ENCODE results near the gene AGAP1. TPM values are rescaled to one million over a fixed set of nuclear protein-coding genes. Genes with fewer than 3 reads are reported as not detected.
A peak's percentile ranks its signal among the peaks of the same experiment; 100 is the strongest.

AGAP1 gene
- 35.5 to 46.7 TPM (median 39.0 TPM) in 3 replicates for total RNA-seq
- long read RNA-seq, partial matches to known transcripts, result 6 of 22 reads
- long read RNA-seq, other reads (novel, unspliced or antisense), result 16 of 22 reads

DNA sequence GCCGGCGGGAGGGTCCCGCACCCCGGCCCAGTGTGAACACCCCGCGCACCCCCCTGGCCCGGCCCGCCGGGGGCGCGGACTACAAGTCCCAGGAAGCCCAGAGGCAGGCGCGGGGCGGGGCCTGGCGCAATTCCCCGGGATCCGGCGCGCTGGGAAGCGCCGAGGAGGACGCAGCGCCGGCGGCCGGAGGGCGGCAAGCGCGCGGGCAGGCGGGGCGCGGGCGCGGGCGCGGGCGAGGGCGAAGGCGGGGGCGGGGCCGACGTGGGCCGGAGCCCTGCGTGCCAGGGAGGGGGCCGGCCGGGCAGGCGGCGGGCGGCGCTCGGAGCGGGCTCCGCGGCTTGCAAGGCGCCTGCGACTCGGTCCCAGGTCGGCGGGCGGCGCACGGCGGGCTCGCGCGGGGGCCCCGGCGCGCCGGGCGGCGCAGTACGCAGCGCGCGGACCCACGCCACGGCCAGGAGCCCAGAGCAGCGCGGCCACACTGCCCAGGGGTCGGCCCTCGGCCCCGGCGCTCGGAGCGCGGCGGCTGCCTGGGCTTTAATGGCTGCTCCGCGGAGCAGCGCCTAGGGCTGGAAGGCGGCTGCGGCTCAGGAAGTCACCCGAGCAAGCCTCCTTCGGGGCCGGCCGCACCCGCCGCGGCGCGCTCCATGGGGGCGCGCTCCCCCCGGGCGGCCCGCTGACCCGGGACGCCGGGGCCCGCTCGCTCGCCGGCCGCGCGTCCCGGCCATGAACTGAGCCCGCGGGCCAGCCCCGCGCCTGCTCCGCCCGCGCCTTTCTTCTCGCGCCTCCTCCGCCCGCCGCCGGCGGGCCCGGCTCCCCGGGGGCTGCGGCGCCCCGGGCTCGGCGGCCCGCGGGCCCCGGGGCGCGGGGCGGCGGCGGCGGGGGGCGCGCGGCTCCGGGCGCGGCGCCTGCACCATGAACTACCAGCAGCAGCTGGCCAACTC lies at the start of gene AGAP1:
AGAP1 (plus strand) TSS at position 269 of the 941 bp plus-strand sequence.
- DNase-seq (ENCODE audit: low spot score), result no peak

DNA sequence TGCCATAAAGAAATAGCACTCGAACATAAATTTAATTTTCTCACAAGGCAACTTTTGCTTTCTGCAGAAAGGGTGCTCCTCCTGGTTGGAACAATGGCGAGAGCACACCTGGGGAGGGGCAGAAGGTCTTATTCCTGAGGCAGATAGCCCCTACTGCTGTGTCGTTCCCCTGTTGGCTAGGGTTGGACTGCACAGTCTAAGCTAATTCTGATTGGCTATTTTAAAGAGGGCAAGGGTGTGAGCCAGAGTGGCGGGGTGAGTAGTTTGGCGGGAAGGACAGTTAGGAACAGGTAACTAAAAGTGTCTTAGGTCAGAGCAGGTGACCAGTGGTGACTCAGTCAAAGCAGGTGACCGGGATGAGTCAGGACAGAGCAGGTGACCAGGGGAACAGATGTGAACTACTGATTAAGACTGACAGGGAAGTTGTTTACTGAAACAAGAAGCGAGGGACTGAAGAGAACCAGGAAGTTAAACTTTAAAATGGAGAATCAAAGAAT lies 49.7 kb upstream of the AGAP1 start:
- Mint-ChIP-seq H3K4me3 (ENCODE audit: unreplicated experiment) (no peak overlapping the region), H3K9me3 (ENCODE audit: low read depth) (no peaks in the 10 kb centered on the region), H3K27me3 (ENCODE audit: low read depth) (peaks cover 11% of the 10 kb centered on the region), H3K36me3 (ENCODE audit: low read depth) (peaks cover 4% of the 10 kb centered on the region), H3K4me1 (ENCODE audit: low read depth) (no peaks in the 10 kb centered on the region), H3K27ac (ENCODE audit: unreplicated experiment) (no peak overlapping the region)
- TF ChIP-seq, protein P1, sequence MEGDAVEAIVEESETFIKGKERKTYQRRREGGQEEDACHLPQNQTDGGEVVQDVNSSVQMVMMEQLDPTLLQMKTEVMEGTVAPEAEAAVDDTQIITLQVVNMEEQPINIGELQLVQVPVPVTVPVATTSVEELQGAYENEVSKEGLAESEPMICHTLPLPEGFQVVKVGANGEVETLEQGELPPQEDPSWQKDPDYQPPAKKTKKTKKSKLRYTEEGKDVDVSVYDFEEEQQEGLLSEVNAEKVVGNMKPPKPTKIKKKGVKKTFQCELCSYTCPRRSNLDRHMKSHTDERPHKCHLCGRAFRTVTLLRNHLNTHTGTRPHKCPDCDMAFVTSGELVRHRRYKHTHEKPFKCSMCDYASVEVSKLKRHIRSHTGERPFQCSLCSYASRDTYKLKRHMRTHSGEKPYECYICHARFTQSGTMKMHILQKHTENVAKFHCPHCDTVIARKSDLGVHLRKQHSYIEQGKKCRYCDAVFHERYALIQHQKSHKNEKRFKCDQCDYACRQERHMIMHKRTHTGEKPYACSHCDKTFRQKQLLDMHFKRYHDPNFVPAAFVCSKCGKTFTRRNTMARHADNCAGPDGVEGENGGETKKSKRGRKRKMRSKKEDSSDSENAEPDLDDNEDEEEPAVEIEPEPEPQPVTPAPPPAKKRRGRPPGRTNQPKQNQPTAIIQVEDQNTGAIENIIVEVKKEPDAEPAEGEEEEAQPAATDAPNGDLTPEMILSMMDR (IDR thresholded peaks at IDR 0.05), result no peak
- no peak for DNase-seq (ENCODE audit: low spot score)

More for the DNA sequence above, at the start of gene AGAP1:
- TF ChIP-seq, protein P1 (IDR thresholded peaks at IDR 0.05), result no peak
- Mint-ChIP-seq H3K9me3 (ENCODE audit: low read depth) (peaks cover 13% of the 10 kb centered on the region), H3K4me3 (ENCODE audit: unreplicated experiment) (peak within 1 kb of the TSS; percentile 84), H3K4me1 (ENCODE audit: low read depth) (peaks cover 31% of the 10 kb centered on the region), H3K27me3 (ENCODE audit: low read depth) (peaks cover 2% of the 10 kb centered on the region), H3K27ac (ENCODE audit: unreplicated experiment) (peak within 1 kb of the TSS; percentile 79), H3K36me3 (ENCODE audit: low read depth) (peaks cover 3% of the 10 kb centered on the region)

DNA sequence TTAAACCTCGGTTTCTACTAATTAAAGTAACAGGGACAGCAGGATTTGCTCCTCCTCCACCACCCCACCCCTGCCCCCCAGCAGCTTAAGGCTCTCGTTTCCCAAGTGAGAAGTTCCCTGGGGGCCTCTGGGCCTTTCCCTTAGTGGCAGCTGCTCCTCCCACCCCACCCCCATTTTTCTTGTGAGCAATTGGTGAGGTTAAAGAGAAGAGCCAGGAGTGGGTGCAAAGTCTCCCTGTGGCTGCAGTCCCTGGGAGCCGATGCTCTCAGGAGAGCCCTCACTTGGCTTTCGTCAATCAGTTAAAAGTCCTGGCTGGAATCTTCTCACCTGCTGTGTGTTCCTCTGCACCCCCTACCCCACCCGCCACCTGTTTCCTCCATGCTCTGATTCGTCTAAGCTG lies 48.7 kb upstream of the AGAP1 start:
- H3K27ac Mint-ChIP-seq (ENCODE audit: unreplicated experiment), result no peak overlapping the region
- H3K4me1 Mint-ChIP-seq (ENCODE audit: low read depth), result no peaks in the 10 kb centered on the region
- TF ChIP-seq, protein P1 (IDR thresholded peaks at IDR 0.05), result no peak
- peaks cover 3% of the 10 kb centered on the region for H3K27me3 Mint-ChIP-seq (ENCODE audit: low read depth)
- DNase-seq (ENCODE audit: low spot score), result peak; percentile 35
- H3K36me3 Mint-ChIP-seq (ENCODE audit: low read depth), result peaks cover 4% of the 10 kb centered on the region
- no peaks in the 10 kb centered on the region for H3K9me3 Mint-ChIP-seq (ENCODE audit: low read depth)
- no peak overlapping the region for H3K4me3 Mint-ChIP-seq (ENCODE audit: unreplicated experiment)

DNA sequence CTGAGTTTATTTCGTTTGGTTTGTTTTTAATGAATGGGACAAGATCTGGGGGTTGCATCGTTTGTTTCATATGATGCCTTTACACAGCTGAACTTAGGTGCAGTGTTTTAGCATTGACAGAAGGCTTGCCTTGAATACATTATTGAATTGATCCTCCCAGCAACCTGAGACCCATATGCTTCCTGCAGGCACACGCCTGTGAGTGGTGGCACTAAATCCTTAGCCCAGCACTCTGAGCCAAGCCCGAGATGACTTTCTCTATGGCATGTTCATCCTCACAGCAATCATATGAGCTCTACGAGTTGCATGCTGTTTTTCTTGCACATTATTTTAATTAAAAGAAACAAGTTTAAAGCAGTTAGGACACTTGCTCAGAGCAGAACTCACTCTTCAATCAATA lies 47.8 kb upstream of the AGAP1 start:
- H3K36me3 Mint-ChIP-seq (ENCODE audit: low read depth), result peaks cover 4% of the 10 kb centered on the region
- TF ChIP-seq, protein P1 (IDR thresholded peaks at IDR 0.05), result no peak
- no peak overlapping the region for H3K27ac Mint-ChIP-seq (ENCODE audit: unreplicated experiment)
- H3K4me3 Mint-ChIP-seq (ENCODE audit: unreplicated experiment), result no peak overlapping the region
- H3K9me3 Mint-ChIP-seq (ENCODE audit: low read depth), result no peaks in the 10 kb centered on the region
- H3K27me3 Mint-ChIP-seq (ENCODE audit: low read depth), result peaks cover 2% of the 10 kb centered on the region
- DNase-seq (ENCODE audit: low spot score), result no peak
- H3K4me1 Mint-ChIP-seq (ENCODE audit: low read depth), result no peaks in the 10 kb centered on the region

DNA sequence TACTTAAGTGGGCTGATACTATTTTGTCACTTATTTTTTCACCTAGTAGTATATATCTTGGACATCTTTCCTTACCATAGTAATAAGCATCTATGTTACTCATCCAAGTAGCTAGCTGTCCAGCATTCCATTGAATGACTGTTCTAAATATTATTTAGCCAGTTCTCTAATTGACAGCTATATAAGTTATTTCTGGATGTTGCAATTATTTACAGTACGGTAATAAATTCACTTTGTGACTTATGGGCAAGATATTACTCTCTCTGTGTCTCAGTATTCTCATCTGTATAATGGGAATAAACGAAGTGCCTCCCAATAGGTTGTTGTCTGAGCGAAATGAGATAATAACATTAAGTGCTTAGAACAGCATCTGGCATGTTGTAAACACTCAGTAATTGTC lies 46.6 kb upstream of the AGAP1 start:
- Mint-ChIP-seq H3K4me3 (ENCODE audit: unreplicated experiment) (no peak overlapping the region), H3K27me3 (ENCODE audit: low read depth) (peaks cover 4% of the 10 kb centered on the region), H3K9me3 (ENCODE audit: low read depth) (no peaks in the 10 kb centered on the region), H3K36me3 (ENCODE audit: low read depth) (peaks cover 4% of the 10 kb centered on the region), H3K27ac (ENCODE audit: unreplicated experiment) (no peak overlapping the region), H3K4me1 (ENCODE audit: low read depth) (no peaks in the 10 kb centered on the region)
- TF ChIP-seq, protein P1 (IDR thresholded peaks at IDR 0.05), result no peak
- no peak for DNase-seq (ENCODE audit: low spot score)
